Measurements from ENCODE around the gene KCTD5.

The KCTD5 gene

GRCh38 chr16:2756288-2757015, 74.1 kb downstream of the KCTD5 start:
- 0 out of 2 replicates have a peak, but pooled peaks have one; percentile 29 for TF ChIP-seq POLR2AphosphoS5 (IDR thresholded peaks at IDR 0.05; ENCODE audit: low read depth, low read length)
- no peak for TF ChIP-seq POU2F2 (IDR thresholded peaks at IDR 0.05; ENCODE audit: low read depth, low read length)
- no peak; the same call in 1 of the 2 replicates for TF ChIP-seq POLR2A (IDR thresholded peaks at IDR 0.05; ENCODE audit: low read depth, low read length)
- DNase-seq (ENCODE audit: insufficient read length, low spot score) (no peak), FAIRE-seq (no peak)

- FAIRE-seq, result no peak
- no peak for DNase-seq (ENCODE audit: insufficient read length, low spot score)
- TF ChIP-seq POLR2A (IDR thresholded peaks at IDR 0.05; ENCODE audit: low read depth, low read length) (no peak), POLR2AphosphoS5 (IDR thresholded peaks at IDR 0.05; ENCODE audit: low read depth, low read length) (no peak), SPI1 (IDR thresholded peaks at IDR 0.05; ENCODE audit: low read depth, low read length) (no peak), POU2F2 (IDR thresholded peaks at IDR 0.05; ENCODE audit: low read depth, low read length) (no peak)
Observed at GRCh38 chr16:2757344-2757743, 75.0 kb downstream of the KCTD5 start.
